H9 (cell line): ENCODE results near the gene ZNF544. TPM values are rescaled to one million over a fixed set of nuclear protein-coding genes. Genes with fewer than 3 reads are reported as not detected.
A peak's percentile ranks its signal among the peaks of the same experiment; 100 is the strongest.

ENCODE experiments used
- DNase-seq: peaks from one replicate; pipeline ENCODE4 v3.0.0-alpha.2; 2017
- H2AFZ ChIP-seq: one replicate; pipeline ENCODE4 v1.6.1; 2013; ENCODE audit warnings: mild to moderate bottlenecking, low read length, control low read depth, moderate library complexity
- H2AK5ac ChIP-seq: 2 replicates; pipeline ENCODE4 v1.6.1; 2013; ENCODE audit warnings: low read length, control low read depth, mixed read lengths; ENCODE audit not compliant: insufficient read length
- H2BK120ac ChIP-seq: one replicate; pipeline ENCODE4 v1.6.1; 2013; ENCODE audit warnings: low read depth, mild to moderate bottlenecking, low read length, control low read depth, inconsistent platforms; ENCODE audit not compliant: poor library complexity, severe bottlenecking
- H2BK12ac ChIP-seq: 2 replicates; pipeline ENCODE4 v1.6.1; 2013; ENCODE audit warnings: low read length, control low read depth, mixed read lengths, low read depth; ENCODE audit not compliant: insufficient read length
- H2BK15ac ChIP-seq: 2 replicates; pipeline ENCODE4 v1.6.1; 2013; ENCODE audit warnings: low read depth, low read length, control low read depth
- H2BK20ac ChIP-seq: one replicate; pipeline ENCODE4 v1.6.1; 2013; ENCODE audit warnings: low read depth, mild to moderate bottlenecking, low read length, control low read depth, inconsistent platforms; ENCODE audit not compliant: poor library complexity, severe bottlenecking
- H2BK5ac ChIP-seq: 2 replicates; pipeline ENCODE4 v1.6.1; 2013; ENCODE audit warnings: low read length, control low read depth, mixed read lengths; ENCODE audit not compliant: insufficient read length
- H3K14ac ChIP-seq: 2 replicates; pipeline ENCODE4 v1.6.1; 2013; ENCODE audit warnings: low read length, control low read depth; ENCODE audit not compliant: insufficient read depth
- H3K18ac ChIP-seq: 2 replicates; pipeline ENCODE4 v1.6.1; 2013; ENCODE audit warnings: low read depth, mild to moderate bottlenecking, mixed read lengths, low read length, control low read depth; ENCODE audit not compliant: insufficient read length
- H3K23ac ChIP-seq: 2 replicates; pipeline ENCODE4 v1.6.1; 2013; ENCODE audit warnings: low read length, control low read depth, mixed read lengths, low read depth; ENCODE audit not compliant: insufficient read length
- H3K23me2 ChIP-seq: 2 replicates; pipeline ENCODE4 v1.6.1; 2013; ENCODE audit warnings: low read depth, mild to moderate bottlenecking, mixed read lengths, low read length, control low read depth; ENCODE audit not compliant: insufficient read length, poor library complexity, severe bottlenecking
- H3K27ac ChIP-seq: 2 replicates; pipeline ENCODE4 v1.5.1; 2013; ENCODE audit warnings: low read length, control low read depth, mixed read lengths, low read depth; ENCODE audit not compliant: insufficient read length
- H3K27me3 ChIP-seq: 2 replicates; pipeline ENCODE4 v1.6.1; 2013; ENCODE audit warnings: low read length, control low read depth, inconsistent platforms; ENCODE audit not compliant: insufficient read depth
- H3K4ac ChIP-seq: 2 replicates; pipeline ENCODE4 v1.6.1; 2013; ENCODE audit warnings: low read depth, mild to moderate bottlenecking, control low read depth, inconsistent platforms, low read length, moderate library complexity
- H3K4me1 ChIP-seq: 2 replicates; pipeline ENCODE4 v1.6.1; 2013; ENCODE audit warnings: low read length, control low read depth, inconsistent platforms; ENCODE audit not compliant: insufficient read depth
- H3K4me2 ChIP-seq: 2 replicates; pipeline ENCODE4 v1.6.1; 2013; ENCODE audit warnings: low read length, control low read depth, mixed read lengths; ENCODE audit not compliant: insufficient read length, insufficient read depth
- H3K56ac ChIP-seq: 2 replicates; pipeline ENCODE4 v1.6.1; 2013; ENCODE audit warnings: low read depth, mild to moderate bottlenecking, mixed read lengths, low read length, control low read depth; ENCODE audit not compliant: insufficient read length
- H3K79me1 ChIP-seq: 2 replicates; pipeline ENCODE4 v1.6.1; 2013; ENCODE audit warnings: low read depth, mild to moderate bottlenecking, moderate library complexity, low read length, control low read depth, inconsistent platforms; ENCODE audit not compliant: insufficient read depth, poor library complexity, severe bottlenecking
- H3K79me2 ChIP-seq: 2 replicates; pipeline ENCODE4 v1.6.1; 2013; ENCODE audit warnings: low read length, control low read depth, inconsistent platforms; ENCODE audit not compliant: insufficient read depth
- H3K9ac ChIP-seq: 2 replicates; pipeline ENCODE4 v1.6.1; 2013; ENCODE audit warnings: low read length, control low read depth, mixed read lengths; ENCODE audit not compliant: insufficient read length; ENCODE audit errors: extremely low read depth
- H3K9me3 ChIP-seq: one replicate; pipeline ENCODE4 v1.6.1; 2013; ENCODE audit warnings: low read depth, low read length, inconsistent platforms; ENCODE audit not compliant: control insufficient read depth
- H3T11ph ChIP-seq: one replicate; pipeline ENCODE4 v1.6.1; 2013; ENCODE audit warnings: mild to moderate bottlenecking, low read length, control low read depth, inconsistent platforms
- H4K20me1 ChIP-seq: one replicate; pipeline ENCODE4 v1.6.1; 2013; ENCODE audit not compliant: control insufficient read depth, insufficient read length, insufficient read depth
- H4K5ac ChIP-seq: 2 replicates; pipeline ENCODE4 v1.6.1; 2013; ENCODE audit warnings: low read depth, mild to moderate bottlenecking, mixed read lengths, low read length, control low read depth; ENCODE audit not compliant: insufficient read length
- H4K8ac ChIP-seq: replicated peaks from 2 replicates; pipeline ENCODE4 v1.6.1; 2013; ENCODE audit warnings: low read length, control low read depth, mixed read lengths, low read depth; ENCODE audit not compliant: insufficient read length
- H4K91ac ChIP-seq: 2 replicates; pipeline ENCODE4 v1.6.1; 2013; ENCODE audit warnings: low read depth, mild to moderate bottlenecking, moderate library complexity, mixed read lengths, low read length, control low read depth; ENCODE audit not compliant: insufficient read length
- H3K27ac Mint-ChIP-seq, 3 experiments: 2 replicates in 2 of 3; 3 replicates in 1 of 3; pipeline ENCODE4 v1.8.0; 2020 to 2021; ENCODE audit warnings: mixed read lengths in 3 of 3, mild to moderate bottlenecking in 1 of 3, moderate library complexity in 1 of 3
- H3K27me3 Mint-ChIP-seq: 2 replicates; pipeline ENCODE4 v1.8.0; 2021; ENCODE audit warnings: low read depth, mild to moderate bottlenecking, moderate library complexity, mixed read lengths
- H3K36me3 Mint-ChIP-seq, 3 experiments: 2 replicates in 2 of 3; 3 replicates in 1 of 3; pipeline ENCODE4 v1.8.0; 2020 to 2021; ENCODE audit warnings: low read depth in 3 of 3, mixed read lengths in 3 of 3; ENCODE audit not compliant: insufficient read depth in 1 of 3
- H3K4me1 Mint-ChIP-seq, 2 experiments: 2 replicates each; pipeline ENCODE4 v1.8.0; 2020; ENCODE audit warnings: mixed read lengths in 2 of 2
- H3K4me3 Mint-ChIP-seq, 2 experiments: 2 replicates in 1 of 2; 3 replicates in 1 of 2; pipeline ENCODE4 v1.8.0; 2020 to 2021; ENCODE audit warnings: mild to moderate bottlenecking in 2 of 2, mixed read lengths in 2 of 2, moderate library complexity in 1 of 2
- H3K9me3 Mint-ChIP-seq, 2 experiments: 2 replicates in 1 of 2; 3 replicates in 1 of 2; pipeline ENCODE4 v1.8.0; 2020; ENCODE audit warnings: mild to moderate bottlenecking in 2 of 2, mixed read lengths in 2 of 2, moderate library complexity in 1 of 2
- CTCF ChIP-seq: fragments of 200-600 bp; sonication (generic); conservative IDR thresholded peaks from 3 replicates; pipeline ENCODE4 v1.8.0; 2021; ENCODE audit warnings: antibody characterized with exemption, mild to moderate bottlenecking
- WGBS: extraction: QIAGEN DNeasy Blood & Tissue Kit; methylation state at CpG from one replicate; pipeline ENCODE4 v1.1.7; 2013; ENCODE audit warnings: missing lambda C conversion rate, low lambda C conversion rate, mixed read lengths; ENCODE audit not compliant: insufficient read length; ENCODE audit errors: extremely low coverage; 5-methylcytosine and 5-hydroxymethylcytosine counted together
- total RNA-seq: library from RNA; stranded (reverse); gene quantifications from 2 replicates; pipeline ENCODE4 v1.2.1, GENCODE V29; 2021

ZNF544 gene
- total RNA-seq, 1 experiment from 2014 or later: 97.2 TPM

DNA sequence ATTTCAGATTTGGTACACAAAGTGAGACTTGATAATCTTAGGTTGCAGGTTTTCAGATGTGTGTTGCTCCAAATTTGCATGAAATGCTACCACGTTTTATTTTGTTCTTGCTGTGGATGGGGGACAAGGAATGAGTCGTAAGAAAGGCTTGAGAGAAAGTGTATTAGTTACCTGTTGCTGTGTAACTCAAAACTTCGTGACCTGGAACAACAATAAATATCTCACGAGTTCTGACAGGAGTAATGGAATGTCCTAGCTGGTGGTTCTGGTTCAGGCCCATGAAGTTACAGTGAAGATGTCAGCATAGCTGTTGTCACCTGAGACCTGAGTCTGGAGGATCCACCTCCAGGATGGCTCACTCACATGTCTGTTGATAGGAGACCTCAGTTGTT is 51.2 kb downstream of the ZNF544 start:
- no peak overlapping the region for H2BK20ac ChIP-seq
- H3K23me2 ChIP-seq: peaks cover 5% of the 10 kb centered on the region
- H4K8ac ChIP-seq: no peak overlapping the region
- no peak overlapping the region for H4K91ac ChIP-seq
- H3K4me1 ChIP-seq: peaks cover 9% of the 10 kb centered on the region; the same call in 1 of the 2 replicates
- no peak overlapping the region for H4K5ac ChIP-seq
- H2BK5ac ChIP-seq: no peak overlapping the region
- no peak overlapping the region for H3K23ac ChIP-seq
- H2BK120ac ChIP-seq: no peak overlapping the region
- peaks cover 2% of the 10 kb centered on the region for H4K20me1 ChIP-seq
- peaks cover 32% of the 10 kb centered on the region for H3K79me2 ChIP-seq
- no peak overlapping the region for H3K18ac ChIP-seq
- no peaks in the 10 kb centered on the region for H3K27me3 Mint-ChIP-seq
- H2AK5ac ChIP-seq: no peak overlapping the region
- H3T11ph ChIP-seq: no peak overlapping the region
- peaks cover 22 to 26% of the 10 kb centered on the region in 2 experiments for H3K4me1 Mint-ChIP-seq
- peak overlapping the region; percentile 93 to 98 for H3K4me3 Mint-ChIP-seq
- peak overlapping the region; percentile 91 for H3K9ac ChIP-seq
- H2BK12ac ChIP-seq: no peak overlapping the region
- no peak overlapping the region for H3K56ac ChIP-seq
- peaks cover 31 to 35% (median 31%) of the 10 kb centered on the region in 3 experiments for H3K36me3 Mint-ChIP-seq
- no peak overlapping the region for H3K4ac ChIP-seq
- no peak overlapping the region; the same call in 1 of the 2 replicates for H2BK15ac ChIP-seq
- peak overlapping the region; percentile 93 for H3K4me2 ChIP-seq
- H3K27ac Mint-ChIP-seq: peak overlapping the region in 2 of 3 experiments; percentile 97 to 98; a peak in 3 of 7 replicates
- peaks cover 12% of the 10 kb centered on the region for H3K79me1 ChIP-seq
- H3K27ac ChIP-seq: no peak overlapping the region
- H3K14ac ChIP-seq: no peak overlapping the region
- TF ChIP-seq CTCF: no peak
- H3K27me3 ChIP-seq: no peaks in the 10 kb centered on the region
- WGBS: no CpG with 5 or more reads among the region's 4 CpGs
- no peak for DNase-seq
- no peak overlapping the region for H2AFZ ChIP-seq
- H3K9me3 ChIP-seq: no peaks in the 10 kb centered on the region
- peaks cover 0 to 3% of the 10 kb centered on the region in 2 experiments; a peak in 1 of 5 replicates for H3K9me3 Mint-ChIP-seq
